Measurements from ENCODE around the gene HECW1. TPM values are rescaled to one million over a fixed set of nuclear protein-coding genes. Genes with fewer than 3 reads are reported as not detected.

The HECW1 gene
- total and polyA plus RNA-seq, 10 of the 15 experiments (the other 5 are each of a cell fraction or from before 2014, with no cell fraction given): under 0.01 to 0.31 (median 0.04) TPM; not detected in 3

DNA sequence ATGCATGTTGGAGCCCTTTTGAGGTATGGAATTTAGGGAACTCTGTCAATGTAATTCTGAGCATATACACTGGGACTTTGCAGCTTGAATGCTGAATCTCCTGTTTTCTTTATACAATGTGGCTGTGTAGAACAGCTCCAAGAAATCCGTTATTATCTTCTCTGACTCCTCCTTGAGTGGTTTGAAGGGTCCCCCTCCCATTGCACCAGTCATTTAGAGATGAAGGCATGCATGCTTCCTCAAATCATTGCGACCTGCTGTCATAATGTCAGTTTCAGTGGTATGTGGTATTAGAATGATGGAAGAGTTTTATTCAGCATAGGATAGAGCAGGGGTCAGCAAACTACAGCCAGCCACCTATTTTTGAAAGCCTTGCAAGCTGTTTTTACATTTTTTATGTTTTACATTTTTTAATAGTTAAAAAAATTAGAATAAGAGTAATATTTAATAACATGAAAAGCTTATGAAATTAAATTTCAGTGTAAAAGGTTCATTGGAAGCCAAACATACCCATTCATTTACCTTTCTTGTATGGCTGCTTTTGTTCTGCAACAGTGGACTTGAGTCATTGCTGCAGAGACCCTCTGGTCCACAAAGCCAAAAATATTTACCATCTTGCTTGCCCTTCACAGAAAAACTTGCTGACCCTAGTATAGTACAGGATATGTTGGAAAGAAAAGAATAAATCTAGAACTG is 478.6 kb downstream of the HECW1 start (continued):
- TF ChIP-seq, protein P1, sequence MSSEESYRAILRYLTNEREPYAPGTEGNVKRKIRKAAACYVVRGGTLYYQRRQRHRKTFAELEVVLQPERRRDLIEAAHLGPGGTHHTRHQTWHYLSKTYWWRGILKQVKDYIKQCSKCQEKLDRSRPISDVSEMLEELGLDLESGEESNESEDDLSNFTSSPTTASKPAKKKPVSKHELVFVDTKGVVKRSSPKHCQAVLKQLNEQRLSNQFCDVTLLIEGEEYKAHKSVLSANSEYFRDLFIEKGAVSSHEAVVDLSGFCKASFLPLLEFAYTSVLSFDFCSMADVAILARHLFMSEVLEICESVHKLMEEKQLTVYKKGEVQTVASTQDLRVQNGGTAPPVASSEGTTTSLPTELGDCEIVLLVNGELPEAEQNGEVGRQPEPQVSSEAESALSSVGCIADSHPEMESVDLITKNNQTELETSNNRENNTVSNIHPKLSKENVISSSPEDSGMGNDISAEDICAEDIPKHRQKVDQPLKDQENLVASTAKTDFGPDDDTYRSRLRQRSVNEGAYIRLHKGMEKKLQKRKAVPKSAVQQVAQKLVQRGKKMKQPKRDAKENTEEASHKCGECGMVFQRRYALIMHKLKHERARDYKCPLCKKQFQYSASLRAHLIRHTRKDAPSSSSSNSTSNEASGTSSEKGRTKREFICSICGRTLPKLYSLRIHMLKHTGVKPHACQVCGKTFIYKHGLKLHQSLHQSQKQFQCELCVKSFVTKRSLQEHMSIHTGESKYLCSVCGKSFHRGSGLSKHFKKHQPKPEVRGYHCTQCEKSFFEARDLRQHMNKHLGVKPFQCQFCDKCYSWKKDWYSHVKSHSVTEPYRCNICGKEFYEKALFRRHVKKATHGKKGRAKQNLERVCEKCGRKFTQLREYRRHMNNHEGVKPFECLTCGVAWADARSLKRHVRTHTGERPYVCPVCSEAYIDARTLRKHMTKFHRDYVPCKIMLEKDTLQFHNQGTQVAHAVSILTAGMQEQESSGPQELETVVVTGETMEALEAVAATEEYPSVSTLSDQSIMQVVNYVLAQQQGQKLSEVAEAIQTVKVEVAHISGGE (CRISPR knock-in tag; IDR thresholded peaks at IDR 0.05): no peak
- TF ChIP-seq FOXM1 (IDR thresholded peaks at IDR 0.05; ENCODE audit: low read depth, low read length): peak; percentile 99
- TF ChIP-seq HCFC1 (IDR thresholded peaks at IDR 0.05; ENCODE audit: low read length): no peak
- TF ChIP-seq, protein P2, sequence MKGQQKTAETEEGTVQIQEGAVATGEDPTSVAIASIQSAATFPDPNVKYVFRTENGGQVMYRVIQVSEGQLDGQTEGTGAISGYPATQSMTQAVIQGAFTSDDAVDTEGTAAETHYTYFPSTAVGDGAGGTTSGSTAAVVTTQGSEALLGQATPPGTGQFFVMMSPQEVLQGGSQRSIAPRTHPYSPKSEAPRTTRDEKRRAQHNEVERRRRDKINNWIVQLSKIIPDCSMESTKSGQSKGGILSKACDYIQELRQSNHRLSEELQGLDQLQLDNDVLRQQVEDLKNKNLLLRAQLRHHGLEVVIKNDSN (IDR thresholded peaks at IDR 0.05; ENCODE audit: borderline replicate concordance, extremely low read length, insufficient read depth, low read depth, low read length): no peak
- peak; percentile 43 for TF ChIP-seq POLR2AphosphoS5 (IDR thresholded peaks at IDR 0.05; ENCODE audit: low read length)
- TF ChIP-seq ZNF24 (IDR thresholded peaks at IDR 0.05): peak; percentile 93
- peak in 1 of 2 experiments; percentile 26; a peak in 1 of 3 replicates for TF ChIP-seq EGR1 (IDR thresholded peaks at IDR 0.05; ENCODE audit: borderline replicate concordance in 1 of 2, low read depth in 2 of 2, low read length in 2 of 2)
- no peak for TF ChIP-seq ZNF384 (IDR thresholded peaks at IDR 0.05; ENCODE audit: borderline replicate concordance, low read depth, low read length)
- TF ChIP-seq, protein P3, sequence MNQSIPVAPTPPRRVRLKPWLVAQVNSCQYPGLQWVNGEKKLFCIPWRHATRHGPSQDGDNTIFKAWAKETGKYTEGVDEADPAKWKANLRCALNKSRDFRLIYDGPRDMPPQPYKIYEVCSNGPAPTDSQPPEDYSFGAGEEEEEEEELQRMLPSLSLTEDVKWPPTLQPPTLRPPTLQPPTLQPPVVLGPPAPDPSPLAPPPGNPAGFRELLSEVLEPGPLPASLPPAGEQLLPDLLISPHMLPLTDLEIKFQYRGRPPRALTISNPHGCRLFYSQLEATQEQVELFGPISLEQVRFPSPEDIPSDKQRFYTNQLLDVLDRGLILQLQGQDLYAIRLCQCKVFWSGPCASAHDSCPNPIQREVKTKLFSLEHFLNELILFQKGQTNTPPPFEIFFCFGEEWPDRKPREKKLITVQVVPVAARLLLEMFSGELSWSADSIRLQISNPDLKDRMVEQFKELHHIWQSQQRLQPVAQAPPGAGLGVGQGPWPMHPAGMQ (IDR thresholded peaks at IDR 0.05; ENCODE audit: borderline replicate concordance): no peak
- no peak for TF ChIP-seq NR2C2 (IDR thresholded peaks at IDR 0.05; ENCODE audit: borderline replicate concordance, control insufficient read depth, insufficient read length, low read depth)
- TF ChIP-seq, protein P4, sequence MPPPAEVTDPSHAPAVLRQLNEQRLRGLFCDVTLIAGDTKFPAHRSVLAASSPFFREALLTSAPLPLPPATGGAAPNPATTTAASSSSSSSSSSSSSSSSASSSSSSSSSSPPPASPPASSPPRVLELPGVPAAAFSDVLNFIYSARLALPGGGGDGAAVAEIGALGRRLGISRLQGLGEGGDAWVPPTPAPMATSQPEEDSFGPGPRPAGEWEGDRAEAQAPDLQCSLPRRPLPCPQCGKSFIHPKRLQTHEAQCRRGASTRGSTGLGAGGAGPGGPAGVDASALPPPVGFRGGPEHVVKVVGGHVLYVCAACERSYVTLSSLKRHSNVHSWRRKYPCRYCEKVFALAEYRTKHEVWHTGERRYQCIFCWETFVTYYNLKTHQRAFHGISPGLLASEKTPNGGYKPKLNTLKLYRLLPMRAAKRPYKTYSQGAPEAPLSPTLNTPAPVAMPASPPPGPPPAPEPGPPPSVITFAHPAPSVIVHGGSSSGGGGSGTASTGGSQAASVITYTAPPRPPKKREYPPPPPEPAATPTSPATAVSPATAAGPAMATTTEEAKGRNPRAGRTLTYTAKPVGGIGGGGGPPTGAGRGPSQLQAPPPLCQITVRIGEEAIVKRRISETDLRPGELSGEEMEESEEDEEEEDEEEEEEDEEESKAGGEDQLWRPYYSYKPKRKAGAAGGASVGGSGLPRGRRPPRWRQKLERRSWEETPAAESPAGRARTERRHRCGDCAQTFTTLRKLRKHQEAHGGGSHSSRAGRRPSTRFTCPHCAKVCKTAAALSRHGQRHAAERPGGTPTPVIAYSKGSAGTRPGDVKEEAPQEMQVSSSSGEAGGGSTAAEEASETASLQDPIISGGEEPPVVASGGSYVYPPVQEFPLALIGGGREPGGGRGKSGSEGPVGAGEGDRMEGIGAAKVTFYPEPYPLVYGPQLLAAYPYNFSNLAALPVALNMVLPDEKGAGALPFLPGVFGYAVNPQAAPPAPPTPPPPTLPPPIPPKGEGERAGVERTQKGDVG (CRISPR knock-in tag; IDR thresholded peaks at IDR 0.05): no peak
- TF ChIP-seq, protein P5, sequence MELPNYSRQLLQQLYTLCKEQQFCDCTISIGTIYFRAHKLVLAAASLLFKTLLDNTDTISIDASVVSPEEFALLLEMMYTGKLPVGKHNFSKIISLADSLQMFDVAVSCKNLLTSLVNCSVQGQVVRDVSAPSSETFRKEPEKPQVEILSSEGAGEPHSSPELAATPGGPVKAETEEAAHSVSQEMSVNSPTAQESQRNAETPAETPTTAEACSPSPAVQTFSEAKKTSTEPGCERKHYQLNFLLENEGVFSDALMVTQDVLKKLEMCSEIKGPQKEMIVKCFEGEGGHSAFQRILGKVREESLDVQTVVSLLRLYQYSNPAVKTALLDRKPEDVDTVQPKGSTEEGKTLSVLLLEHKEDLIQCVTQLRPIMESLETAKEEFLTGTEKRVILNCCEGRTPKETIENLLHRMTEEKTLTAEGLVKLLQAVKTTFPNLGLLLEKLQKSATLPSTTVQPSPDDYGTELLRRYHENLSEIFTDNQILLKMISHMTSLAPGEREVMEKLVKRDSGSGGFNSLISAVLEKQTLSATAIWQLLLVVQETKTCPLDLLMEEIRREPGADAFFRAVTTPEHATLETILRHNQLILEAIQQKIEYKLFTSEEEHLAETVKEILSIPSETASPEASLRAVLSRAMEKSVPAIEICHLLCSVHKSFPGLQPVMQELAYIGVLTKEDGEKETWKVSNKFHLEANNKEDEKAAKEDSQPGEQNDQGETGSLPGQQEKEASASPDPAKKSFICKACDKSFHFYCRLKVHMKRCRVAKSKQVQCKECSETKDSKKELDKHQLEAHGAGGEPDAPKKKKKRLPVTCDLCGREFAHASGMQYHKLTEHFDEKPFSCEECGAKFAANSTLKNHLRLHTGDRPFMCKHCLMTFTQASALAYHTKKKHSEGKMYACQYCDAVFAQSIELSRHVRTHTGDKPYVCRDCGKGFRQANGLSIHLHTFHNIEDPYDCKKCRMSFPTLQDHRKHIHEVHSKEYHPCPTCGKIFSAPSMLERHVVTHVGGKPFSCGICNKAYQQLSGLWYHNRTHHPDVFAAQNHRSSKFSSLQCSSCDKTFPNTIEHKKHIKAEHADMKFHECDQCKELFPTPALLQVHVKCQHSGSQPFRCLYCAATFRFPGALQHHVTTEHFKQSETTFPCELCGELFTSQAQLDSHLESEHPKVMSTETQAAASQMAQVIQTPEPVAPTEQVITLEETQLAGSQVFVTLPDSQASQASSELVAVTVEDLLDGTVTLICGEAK (IDR thresholded peaks at IDR 0.05; ENCODE audit: borderline replicate concordance): no peak
- TF ChIP-seq KLF5 (IDR thresholded peaks at IDR 0.05; ENCODE audit: partially characterized antibody): no peak
- no peak for TF ChIP-seq SREBF2 (IDR thresholded peaks at IDR 0.05; ENCODE audit: low read length)
- TF ChIP-seq MEF2A (IDR thresholded peaks at IDR 0.05; ENCODE audit: insufficient read depth, low read depth, low read length): peak; percentile 79

Measured in GM12878 (cell line).